HepG2 (cell line): ENCODE data around the gene TEDC2.

ENCODE experiments used
- BRD4 ChIP-seq: sonication (generic); formaldehyde crosslinking; IDR thresholded peaks from 2 replicates; pipeline ENCODE4 v1.4.0; 2020; ENCODE audit warnings: missing genetic modification reagents
- RXRA ChIP-seq: sonication (generic); formaldehyde crosslinking; IDR thresholded peaks from 2 replicates; pipeline ENCODE4 v1.5.1; 2020; ENCODE audit warnings: missing genetic modification reagents

DNA sequence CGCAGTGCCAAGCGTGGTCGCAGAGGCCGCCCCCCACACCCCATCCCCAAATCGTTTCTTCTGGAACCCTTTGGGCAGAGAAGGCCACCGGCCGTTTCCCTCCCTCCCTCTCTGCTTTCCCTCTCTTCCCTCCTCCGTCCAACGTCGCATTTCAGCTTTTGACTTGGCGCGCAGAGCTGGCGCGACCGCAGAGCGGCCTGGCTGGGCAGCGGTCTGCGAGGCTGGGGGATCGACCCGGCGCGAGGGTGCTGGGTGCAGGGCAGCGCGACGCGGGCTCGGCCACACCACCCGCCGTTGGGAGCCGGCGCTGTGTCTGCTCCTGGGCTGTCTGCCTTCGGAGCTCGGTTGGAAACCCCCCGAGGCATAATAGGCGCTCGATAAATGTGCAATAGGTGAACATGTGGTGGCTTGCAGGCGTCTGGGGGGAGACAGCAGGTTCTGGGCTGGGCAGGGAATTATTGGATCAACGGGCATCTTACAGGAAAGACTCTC is 8.4 kb downstream of the TEDC2 start:
- TF ChIP-seq RXRA (CRISPR knock-in tag) (no peak), BRD4 (no peak)
